GM20431 (cell line): Measurements from ENCODE around the gene ACSM2B.
"Not testable (repeated sequence)": the region's sequence is repeated elsewhere in the genome, so short reads cannot be mapped to it uniquely, and the experiment has no call there.

Experiments used
- in situ Hi-C: fragments of 300-500 bp; cut with MseI, MboI; formaldehyde crosslinking; loops from one replicate; pipeline ENCODE4 v1.15.0; 2020; ENCODE audit warnings: low sequenced_read_pairs; ENCODE audit not compliant: unreplicated experiment

Gene ACSM2B, protein sequence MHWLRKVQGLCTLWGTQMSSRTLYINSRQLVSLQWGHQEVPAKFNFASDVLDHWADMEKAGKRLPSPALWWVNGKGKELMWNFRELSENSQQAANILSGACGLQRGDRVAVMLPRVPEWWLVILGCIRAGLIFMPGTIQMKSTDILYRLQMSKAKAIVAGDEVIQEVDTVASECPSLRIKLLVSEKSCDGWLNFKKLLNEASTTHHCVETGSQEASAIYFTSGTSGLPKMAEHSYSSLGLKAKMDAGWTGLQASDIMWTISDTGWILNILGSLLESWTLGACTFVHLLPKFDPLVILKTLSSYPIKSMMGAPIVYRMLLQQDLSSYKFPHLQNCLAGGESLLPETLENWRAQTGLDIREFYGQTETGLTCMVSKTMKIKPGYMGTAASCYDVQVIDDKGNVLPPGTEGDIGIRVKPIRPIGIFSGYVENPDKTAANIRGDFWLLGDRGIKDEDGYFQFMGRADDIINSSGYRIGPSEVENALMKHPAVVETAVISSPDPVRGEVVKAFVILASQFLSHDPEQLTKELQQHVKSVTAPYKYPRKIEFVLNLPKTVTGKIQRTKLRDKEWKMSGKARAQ

DNA sequence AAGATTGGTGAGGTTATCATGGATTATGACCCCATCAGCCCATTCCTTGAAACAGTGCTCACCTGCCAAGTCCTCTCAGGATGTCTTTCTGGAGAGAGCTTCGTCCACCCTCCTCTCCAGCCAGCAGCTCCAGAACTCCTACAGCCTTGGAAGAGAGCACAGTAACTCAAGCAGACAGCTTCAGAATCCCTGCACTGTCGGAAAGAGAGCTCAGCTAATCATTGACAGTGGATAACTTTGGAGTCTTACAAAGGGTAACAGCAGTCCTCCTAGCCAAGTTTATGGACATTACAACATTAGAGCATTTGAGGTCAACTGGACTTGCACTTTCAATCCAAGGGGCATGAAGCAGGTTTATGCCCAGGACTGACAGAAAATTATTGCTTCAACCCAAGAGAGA is at the start of gene ACSM2B:
Gene ACSM2B (minus strand): TSS at position 223 of the 400 bp plus-strand sequence. CDS start 11,522 bp downstream, outside the sequence.
- in situ Hi-C loops = not testable (repeated sequence)

DNA sequence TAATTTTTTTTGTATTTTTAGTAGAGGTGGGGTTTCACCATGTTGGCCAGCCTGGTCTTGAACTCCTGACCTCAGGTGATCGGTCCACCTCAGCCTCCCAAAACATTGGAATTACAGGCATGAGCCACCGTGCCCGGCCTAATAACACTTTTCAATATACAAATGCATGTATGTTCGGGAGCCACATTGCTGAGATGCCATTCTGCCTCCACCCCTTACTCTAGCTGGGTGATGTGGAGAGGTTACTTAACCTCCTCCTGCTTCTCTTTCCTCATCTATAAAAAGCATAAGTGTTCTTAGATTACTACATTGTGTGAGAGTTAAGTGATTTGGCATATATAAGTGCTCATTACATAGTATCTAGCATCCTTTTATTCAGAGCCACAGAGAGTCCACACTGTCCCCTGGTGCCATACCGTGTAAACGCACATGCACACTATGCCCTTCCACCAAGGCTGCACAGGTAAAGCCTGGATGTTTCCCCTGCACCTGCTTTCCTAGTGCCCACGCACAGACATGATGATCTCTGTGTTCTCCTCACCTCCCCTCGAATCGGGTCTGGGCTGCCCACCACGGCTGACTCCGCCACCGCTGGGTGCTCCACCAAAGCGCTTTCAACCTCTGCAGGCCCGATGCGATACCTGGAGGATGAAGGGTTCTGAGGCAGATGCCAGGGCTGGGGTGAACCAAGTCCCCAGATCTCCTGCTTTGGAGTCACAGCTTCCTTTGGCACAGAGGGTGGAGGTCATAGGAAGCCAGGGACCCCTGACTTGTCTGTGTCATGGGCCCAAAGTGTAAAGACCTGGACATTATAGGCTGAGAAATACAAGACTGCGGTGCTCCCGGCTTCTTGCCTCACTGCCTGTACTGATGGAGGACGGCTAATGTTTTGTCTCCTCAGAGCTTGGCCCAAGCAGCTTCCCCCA is 49.0 kb upstream of the ACSM2B start:
- in situ Hi-C loops = no loop called here

DNA sequence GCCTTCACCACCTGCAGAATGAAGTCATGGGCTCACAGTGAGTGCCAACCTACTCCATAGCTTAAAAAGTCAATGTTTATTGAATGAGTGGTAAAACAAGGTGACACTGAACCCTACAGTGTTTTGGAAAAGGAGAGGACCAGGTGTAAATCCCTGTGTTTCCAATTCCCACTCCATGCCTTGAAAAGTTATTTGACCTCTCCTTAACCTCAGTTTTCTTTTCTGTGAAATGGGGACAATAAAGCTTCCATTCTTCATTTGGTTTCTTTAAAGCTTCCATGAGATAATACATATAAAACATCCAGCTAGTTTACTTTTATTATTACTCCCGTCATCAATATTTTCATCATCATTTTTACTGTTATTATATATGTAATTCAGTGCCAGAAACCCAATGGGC is 48.0 kb upstream of the ACSM2B start:
- in situ Hi-C loops = no loop called here

DNA sequence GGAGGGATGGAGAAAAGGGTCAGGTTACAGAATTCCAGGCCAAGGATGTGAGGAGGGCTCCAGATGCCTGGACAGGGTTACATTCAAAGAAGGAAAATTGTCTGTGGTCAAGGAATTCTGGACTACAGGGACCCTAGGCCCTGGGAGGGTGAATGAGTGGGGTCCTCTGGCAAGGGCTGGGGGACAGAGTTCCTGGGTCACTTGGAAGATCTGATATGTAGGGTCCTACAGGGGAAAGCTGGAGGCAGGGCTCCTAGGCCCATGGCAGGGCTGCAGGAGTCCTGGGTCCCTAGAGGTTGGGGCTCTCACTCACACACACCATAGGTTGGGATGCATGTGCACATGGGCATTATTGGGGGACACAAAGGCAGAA is 46.3 kb upstream of the ACSM2B start:
- in situ Hi-C loops = no loop called here

DNA sequence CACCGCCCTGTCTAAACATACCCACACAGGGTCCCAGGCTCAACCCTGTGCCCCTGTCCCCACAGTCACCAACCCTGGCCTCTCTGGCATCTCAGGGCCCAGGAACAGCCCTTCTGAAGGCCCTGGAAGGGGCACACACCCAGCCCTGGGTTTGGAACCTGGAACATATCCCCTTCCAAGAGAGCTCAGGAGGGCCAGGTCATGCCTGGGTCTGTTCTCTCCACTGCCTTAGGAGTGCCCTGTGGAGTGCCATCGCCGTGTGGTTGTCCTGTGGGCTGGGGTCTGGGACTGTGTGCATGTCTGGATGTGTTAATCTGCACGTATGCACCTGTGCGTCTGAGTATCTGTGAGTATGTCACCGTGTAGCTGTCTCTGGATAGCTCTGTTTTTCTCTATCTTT is 45.2 kb upstream of the ACSM2B start:
- in situ Hi-C loops = no loop called here

DNA sequence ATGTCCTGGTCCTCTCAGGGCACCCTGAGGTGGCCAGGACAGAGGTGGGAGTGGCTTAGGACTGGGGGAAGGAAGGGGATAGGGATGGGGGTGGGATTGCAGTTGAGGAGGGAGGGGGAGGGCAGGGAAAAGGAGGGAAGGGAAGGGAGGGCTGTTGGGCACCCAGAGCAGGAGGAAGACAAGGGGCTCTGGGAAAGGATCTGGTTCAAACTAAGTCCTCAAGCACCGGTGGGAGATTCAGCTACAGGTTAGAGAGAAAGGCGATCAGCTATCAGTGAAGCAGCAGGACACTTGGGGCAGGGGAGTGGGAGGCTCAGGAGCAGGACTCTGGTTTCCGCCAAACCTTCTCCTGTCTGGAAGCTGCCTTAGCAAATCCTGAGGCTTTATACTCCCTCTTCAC is 44.6 kb upstream of the ACSM2B start:
- in situ Hi-C loops = no loop called here

DNA sequence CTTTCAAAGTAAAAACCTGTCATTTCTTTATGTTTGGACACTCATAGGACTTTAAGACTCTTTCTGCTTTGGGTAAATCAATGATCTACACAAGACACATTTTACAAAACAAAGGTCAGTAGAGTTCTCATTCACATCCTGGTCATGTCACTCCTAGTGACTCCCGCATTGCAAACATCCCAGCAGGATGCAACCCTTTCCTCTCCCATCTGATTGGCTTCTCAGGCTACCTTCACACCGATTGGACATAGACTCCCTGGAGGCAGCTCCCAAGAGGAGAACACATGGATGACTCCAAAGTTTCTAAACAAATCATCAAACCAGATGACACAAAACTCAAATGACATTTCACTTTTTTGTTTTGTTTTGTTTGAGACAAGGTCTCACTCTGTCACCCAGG is 43.8 kb upstream of the ACSM2B start:
- in situ Hi-C loops = no loop called here

DNA sequence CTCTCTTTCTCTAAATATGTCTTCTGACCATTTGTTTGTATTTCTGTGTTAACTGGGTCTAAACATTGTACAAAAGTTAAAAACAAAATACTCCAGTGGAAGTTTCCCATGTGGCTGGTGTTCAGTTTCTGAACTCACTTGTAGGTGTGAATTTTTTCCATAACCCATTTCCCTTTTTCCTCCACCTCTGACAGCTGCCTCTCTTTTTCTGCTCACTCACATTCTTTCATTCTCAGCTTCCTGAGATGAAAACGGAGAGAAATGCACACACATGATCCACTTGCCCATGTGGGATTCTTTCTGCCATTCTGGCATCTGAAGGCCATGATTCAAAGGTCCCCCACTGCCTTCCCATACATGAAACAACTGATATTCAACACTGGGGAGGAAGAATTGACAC is 41.1 kb upstream of the ACSM2B start:
- in situ Hi-C loops = no loop called here

DNA sequence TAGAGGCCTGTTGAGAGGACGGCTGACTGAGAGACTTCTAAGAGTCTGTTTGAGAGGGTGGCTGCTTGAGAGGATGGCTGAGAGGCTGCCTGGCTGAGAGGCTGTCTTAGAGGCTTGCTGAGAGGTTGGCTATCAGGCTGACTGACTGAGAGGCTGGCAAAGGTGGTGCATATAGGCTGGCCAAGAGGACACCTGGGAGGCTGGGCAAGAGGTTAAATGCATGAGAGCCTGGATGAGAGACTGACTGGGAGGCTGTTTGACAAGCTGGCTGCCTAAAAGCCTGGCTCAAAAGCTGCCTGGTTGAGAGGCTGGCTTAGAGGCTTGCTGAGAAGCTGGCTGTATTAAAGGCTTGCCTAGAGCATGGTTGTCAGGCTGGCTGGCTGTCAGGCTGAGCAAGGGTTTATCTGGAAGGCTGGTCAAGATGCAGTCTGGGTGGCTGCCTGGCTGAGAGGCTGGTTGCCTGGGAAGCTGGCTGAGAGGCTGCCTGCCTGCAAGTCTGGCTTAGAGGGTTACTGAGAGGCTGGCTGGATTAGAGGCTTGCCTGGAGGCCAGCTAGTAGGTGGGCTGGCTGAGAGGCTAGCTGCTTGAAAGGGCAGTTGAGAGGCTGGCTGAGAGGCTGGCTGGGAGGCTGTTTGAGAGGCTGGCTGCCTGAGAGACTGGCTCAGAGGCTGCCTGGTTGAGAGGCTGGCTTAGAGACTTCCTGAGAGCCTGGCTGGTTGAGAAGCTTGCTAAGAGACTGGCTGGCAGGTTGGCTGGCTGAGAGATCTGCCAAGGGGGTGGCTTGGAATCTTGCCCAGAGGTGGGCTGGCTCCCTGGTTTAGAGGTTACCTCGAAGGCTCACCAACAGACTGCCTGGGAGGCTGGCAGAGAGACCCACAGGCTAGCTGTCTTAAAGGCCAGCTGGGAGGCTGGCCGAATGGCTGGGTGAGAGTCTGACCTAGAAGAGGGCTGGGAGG is 38.3 kb upstream of the ACSM2B start:
- in situ Hi-C loops = no loop called here

DNA sequence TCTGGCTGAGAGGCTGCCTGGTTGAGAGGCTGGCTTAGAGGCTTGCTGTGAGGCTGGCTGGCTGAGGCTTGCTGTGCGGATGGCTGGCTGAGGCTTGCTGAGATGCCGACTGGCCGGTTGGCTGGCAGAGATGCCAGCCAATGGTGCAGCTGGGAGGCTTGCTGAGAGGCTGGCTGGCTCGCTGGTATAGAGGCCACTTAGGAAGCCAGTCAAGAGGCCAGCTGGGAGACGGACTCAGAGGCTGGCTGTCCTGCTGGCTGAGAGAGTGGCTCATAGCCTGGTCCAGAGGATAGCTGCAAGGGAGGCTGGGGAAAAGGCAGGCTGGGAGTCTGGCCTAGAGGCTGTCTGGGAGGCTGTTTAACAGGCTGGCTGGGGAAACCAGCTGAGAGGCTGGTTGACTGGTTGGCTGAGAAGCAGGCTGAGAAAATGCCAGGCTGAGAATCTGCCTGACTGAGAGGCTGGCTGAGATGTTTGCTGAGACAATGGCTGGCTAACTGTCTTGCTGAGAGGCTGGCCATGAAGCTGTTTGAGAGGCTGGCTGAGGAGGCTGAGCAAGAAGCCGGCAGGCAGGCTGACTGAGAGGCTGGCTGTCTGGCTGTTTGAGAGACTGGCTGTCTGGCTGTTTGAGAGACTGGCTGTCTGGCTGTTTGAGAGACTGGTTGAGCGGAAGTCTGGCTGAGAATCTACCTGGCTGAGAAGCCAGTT is 37.5 kb upstream of the ACSM2B start:
- in situ Hi-C loops = no loop called here

DNA sequence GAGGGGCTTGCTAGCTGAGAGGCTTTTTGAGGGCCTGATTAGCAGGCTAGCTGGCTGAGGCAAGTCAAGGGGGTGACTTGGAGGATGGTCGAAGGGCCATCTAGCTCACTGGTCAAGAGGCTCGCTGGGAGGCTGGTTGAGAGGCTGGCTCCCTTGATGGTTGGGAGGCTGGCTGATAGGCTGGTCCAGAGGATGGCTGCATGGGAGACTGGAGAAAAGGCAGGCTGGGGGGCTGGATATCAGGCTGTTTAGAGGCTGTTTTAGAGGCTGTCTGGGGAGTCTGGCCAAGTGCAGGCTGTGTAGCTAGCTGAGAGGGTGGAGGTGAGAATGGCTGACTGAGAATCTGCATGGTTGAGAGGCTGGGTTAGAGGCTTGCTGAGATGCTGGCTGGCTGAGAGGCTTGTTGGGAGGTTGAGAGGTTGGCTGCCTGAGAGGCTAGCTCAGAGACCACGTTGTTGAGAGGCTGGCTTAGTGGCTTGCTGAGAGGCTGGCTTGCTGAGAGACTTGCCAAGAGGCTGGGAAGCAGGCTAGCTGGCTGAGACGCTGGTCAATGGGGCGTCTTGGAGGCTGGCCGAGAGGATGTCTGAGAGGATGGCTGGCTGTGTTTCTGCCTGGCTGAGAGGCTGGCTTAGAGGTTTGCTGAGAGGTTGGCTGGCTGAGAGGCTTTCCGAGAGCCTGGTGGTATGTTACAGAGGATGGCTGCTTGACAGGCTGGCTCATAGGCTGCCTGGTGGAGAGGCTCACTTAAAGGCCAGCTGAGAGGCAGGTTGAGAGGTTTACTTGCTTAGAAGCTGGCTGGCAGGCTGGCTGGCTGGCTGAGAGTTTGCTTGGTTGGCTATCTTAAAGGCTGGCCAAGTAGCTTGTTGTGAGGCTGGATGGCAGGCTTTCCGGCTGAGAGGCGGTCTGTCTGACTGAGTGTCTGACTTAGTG is 36.6 kb upstream of the ACSM2B start:
- in situ Hi-C loops = no loop called here

DNA sequence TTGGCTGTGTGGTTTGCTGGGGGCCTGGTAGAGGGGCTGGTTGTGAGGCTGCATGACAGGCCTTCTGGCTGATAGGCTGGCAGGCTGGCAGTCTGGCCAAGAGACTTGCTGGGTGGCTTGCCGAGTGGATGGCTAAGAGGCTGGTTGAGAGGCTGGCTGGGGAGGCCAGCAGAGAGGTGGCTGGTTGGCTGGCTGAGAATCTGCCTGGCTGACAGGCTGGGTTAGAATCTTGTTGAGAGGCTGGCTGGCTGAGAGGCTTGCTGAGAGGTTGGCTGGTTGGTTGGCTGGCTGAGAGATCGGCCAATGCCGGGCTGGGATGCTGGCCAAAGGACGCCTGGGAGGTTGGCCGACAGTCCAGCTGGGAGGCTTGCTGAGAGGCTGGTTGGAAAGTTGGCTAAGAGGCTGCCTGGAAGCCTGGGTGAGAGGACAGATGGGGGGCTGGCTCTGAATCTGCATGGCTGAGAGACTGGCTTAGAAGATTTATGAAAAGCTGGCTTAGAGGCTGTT is 35.9 kb upstream of the ACSM2B start:
- in situ Hi-C loops = no loop called here

DNA sequence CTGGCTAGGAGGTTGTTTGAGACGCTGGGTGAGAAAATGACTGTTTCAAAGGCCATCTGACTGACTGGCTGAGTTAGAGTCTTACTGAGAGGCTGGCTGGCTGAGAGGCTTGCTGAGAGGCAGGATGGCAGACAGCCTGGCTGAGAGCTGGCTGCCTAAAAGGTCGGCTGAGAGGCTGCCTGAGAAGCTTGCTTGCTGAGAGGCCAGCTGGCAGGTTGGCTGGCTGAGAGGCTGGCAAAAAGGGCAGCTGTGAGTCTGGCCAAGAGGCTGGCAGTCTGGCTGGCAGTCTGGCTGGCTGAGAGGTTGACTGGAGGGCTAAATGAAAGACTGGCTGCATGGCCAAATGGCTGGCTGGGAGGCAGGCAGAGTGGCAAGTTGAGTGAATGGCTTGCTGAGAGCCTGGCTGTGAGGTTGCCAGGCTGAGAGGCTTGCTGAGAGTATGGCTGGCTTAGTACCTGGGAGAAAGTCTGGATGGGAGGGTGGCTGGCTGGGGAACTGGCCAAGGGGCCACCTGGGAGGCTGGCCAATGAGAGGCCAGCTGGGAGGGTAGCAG is 35.3 kb upstream of the ACSM2B start:
- in situ Hi-C loops = no loop called here

DNA sequence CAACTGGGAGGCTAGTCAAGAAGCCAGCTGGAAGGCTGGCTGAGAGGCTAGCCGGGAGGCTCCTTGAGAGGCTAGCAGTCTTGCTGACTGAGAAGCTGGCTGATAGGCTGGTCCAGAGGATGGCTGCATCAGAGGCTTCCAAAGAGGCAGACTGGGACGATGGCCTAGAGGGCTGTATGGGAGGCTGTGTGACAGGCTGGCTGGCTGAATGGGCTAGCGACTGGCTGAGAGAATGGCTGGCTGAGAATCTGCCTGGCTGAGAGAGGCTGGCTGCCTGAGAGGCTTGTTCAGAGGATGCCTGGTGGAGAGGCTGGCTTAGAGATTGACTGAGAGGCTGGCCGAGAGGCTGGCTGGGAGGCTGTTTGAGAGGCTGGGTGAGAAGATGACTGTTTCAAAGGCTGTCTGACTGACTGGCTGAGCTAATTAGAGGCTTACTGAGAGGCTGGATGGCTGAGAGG is 34.8 kb upstream of the ACSM2B start:
- in situ Hi-C loops = no loop called here

DNA sequence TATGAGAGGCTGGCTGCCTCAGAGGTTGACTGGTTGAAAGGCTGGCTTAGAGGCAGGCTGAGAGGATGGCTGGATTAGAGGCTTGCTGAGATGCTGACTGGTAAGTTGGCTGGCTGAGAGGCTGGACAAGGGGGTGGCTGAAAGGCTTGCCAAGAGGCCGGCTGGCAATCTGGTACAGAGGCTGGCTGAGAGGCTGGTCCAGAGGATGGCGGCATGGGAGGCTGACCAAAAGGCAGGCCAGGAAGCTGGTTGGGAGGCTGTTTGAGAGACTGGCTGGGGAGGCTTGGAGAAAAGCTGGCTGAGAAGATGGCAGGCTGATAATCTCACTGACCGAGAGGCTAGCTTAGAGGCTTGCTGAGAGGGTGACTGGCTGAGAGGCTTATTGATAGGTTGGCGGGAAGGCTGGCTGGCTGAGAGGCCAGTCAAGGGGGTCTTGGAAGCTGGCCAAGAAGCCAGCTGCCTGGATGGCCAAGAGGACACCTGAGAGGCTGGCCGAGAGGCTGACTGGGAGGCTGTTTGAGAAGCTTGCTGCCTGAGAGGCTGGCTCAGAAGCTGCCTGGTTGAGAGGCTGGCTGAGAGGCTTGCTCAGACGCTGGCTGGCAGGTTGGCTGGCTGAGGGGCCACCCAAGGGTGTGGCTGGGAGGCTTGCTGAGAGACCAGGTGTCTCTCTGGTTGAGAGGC is 34.2 kb upstream of the ACSM2B start:
- in situ Hi-C loops = no loop called here

DNA sequence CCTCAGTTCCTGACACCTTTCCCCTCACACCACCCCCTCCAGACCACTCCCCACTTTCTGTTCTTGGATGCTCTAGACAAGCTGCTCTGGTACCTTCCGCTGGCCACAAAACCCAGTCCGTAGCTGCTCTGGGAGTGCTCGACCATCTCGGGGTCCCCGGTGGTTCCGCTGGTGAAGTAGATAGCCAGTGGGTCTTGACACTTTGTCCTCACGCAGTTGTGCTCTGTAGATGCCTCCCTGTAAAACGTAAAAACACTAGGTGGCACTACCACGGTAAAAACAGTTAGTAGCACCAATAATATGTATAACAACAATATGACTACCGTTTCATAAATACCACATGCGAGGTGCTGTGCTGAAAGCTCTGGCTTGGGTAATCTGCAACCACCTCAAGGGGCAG is 26.0 kb upstream of the ACSM2B start:
- in situ Hi-C loops = not testable (repeated sequence)

DNA sequence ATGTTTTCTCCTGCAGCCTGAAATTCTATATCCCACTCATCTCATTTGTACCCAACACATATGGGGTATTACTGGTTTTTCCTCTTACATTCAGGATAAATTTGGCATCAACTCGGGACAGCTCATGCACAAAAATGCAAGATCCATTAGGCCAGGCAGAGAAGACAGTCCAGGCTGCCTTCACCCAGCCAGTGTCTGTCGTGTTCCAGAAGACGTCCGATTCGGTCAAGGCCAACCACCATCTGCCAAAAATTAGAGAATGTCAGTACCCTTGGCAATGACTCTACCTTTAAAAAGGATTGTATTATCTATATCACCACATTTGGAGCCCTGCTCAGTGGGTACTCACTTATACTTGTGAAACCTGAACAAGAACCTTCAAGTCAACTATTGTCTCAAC is 23.3 kb upstream of the ACSM2B start:
- in situ Hi-C loops = not testable (repeated sequence)
